ENCODE data around the gene CERS4.
"Not testable (repeated sequence)": the region's sequence is repeated elsewhere in the genome, so short reads cannot be mapped to it uniquely, and the experiment has no call there.

The CERS4 gene

GRCh38 chr19:8261347-8261746 lies 52.2 kb downstream of the CERS4 start:
- in situ Hi-C loops (cut with MboI; ENCODE audit: low sequenced_read_pairs), result loop anchor here (10.0 kb wide), 1 partner anchor 53 kb away; no protein-coding TSS in a partner anchor

GRCh38 chr19:8261881-8262280 lies 52.7 kb downstream of the CERS4 start:
- in situ Hi-C loops (cut with MboI; ENCODE audit: low sequenced_read_pairs), result loop anchor here (10.0 kb wide), 1 partner anchor 53 kb away; no protein-coding TSS in a partner anchor

DNA sequence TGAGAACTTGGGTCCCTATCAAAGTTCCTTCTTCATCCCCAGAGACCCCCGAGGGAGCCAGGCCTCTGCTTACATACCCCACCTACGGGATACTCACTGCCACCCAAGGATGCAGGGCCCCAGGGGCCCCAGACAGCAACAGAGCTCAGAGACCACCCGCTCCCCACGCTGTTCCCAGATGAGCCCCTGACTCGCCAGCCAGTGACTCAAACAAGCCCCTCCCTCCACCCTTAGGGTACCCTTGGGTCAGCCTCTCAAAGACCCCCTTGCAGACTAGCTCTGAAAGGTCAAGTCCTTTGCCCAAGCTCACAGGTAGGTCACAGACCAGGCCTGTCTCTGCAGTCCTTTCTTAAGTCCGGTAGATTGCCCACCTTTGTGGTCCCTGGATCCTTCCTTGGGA lies 53.3 kb downstream of the CERS4 start:
- in situ Hi-C loops (cut with MboI; ENCODE audit: low sequenced_read_pairs), result loop anchor here (10.0 kb wide), 1 partner anchor 52 kb away; no protein-coding TSS in a partner anchor

GRCh38 chr19:8264248-8264647 lies 55.1 kb downstream of the CERS4 start:
- in situ Hi-C loops (cut with MboI; ENCODE audit: low sequenced_read_pairs), result loop anchor here (10.0 kb wide), 1 partner anchor 51 kb away; no protein-coding TSS in a partner anchor

GRCh38 chr19:8265872-8266271 lies 56.7 kb downstream of the CERS4 start:
- in situ Hi-C loops (cut with MboI; ENCODE audit: low sequenced_read_pairs), result loop anchor here (10.0 kb wide), 1 partner anchor 49 kb away; no protein-coding TSS in a partner anchor

DNA sequence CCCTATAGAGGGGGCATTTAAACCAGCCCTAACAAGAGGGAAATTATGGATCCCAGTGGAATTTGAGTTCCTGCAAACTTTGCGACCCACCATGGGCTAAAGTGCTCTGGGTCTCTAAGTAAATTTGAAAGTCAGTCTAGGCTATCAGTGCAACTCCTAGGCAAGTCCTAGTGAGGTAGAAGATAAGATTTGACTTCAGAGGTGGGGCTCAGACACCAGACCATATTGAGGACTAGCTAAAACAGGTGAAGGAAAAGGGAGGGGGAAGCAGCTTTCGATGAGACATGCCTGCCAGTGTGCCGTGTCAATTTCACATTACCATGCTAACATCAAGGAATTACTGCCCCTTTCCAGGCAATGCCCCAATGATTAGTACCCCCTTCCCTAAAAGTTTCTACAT lies 60.6 kb downstream of the CERS4 start:
- in situ Hi-C loops (cut with MboI; ENCODE audit: low sequenced_read_pairs), result loop anchor here (10.0 kb wide), 1 partner anchor 45 kb away; no protein-coding TSS in a partner anchor

DNA sequence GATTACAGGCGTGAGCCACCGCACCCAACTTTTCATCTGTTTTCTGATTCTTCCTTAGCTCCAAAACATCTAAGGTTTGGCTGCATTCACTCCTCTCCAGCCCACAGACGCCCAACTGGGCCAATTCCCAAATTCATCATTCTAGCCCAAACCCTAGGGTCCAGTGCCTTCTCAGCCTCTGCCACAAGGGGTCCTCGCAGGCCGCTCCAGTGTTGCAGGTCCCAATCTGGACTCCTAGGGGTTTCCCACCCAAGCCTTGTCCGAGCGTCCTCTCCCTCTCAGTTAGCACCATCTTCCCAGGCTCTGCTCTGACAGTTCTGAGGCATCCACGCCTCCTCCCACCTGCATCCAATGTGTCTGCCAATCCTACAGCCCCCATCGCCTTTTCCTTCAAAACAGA lies 67.3 kb downstream of the CERS4 start:
- in situ Hi-C loops (cut with MboI; ENCODE audit: low sequenced_read_pairs), result not testable (repeated sequence)

- in situ Hi-C loops (cut with MboI; ENCODE audit: low sequenced_read_pairs), result not testable (repeated sequence)
Observed at GRCh38 chr19:8291337-8291736, 82.2 kb downstream of the CERS4 start.

DNA sequence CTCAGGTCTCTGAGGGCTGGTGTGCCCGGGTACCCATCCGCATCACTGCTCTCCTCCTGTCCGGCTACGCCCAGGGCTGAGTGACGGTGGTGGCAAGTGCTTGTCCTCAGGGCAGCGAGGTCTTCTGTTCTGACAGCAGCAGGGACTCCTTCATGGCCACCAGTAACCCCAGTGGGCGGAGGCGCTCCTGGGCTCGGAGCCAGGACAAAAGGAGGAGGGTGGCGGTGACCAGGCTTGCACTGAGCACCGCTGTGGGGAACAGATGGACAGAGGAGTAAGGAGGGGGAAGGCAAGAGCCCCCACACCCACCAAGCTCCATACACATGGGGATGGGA lies 93.2 kb downstream of the CERS4 start:
- in situ Hi-C loops (cut with MboI; ENCODE audit: low sequenced_read_pairs), result no loop called here

DNA sequence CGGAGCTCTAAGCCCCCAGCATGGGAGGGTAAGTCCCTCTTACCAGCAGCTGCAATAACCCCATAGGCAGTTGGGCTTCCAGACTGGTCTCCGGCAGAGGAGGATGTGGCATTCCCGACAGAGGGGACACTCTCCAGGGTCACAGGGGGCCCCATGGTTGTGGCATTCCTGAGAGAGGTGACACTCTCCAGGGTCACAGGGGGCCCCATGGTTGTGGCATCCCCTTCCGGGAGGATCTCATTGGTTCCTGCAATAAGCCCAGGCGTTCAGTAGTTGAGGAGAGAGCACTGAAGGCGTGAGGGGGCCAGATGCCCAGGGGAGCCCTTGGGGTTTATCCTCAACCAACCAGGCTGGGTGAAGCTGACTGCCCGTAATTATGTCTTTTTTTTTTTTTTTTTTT lies 93.6 kb downstream of the CERS4 start:
- in situ Hi-C loops (cut with MboI; ENCODE audit: low sequenced_read_pairs), result no loop called here

GRCh38 chr19:8304841-8305621 lies 95.9 kb downstream of the CERS4 start:
- in situ Hi-C loops (cut with MboI; ENCODE audit: low sequenced_read_pairs), result no loop called here

GRCh38 chr19:8305798-8306197 lies 96.6 kb downstream of the CERS4 start:
- in situ Hi-C loops (cut with MboI; ENCODE audit: low sequenced_read_pairs), result no loop called here

DNA sequence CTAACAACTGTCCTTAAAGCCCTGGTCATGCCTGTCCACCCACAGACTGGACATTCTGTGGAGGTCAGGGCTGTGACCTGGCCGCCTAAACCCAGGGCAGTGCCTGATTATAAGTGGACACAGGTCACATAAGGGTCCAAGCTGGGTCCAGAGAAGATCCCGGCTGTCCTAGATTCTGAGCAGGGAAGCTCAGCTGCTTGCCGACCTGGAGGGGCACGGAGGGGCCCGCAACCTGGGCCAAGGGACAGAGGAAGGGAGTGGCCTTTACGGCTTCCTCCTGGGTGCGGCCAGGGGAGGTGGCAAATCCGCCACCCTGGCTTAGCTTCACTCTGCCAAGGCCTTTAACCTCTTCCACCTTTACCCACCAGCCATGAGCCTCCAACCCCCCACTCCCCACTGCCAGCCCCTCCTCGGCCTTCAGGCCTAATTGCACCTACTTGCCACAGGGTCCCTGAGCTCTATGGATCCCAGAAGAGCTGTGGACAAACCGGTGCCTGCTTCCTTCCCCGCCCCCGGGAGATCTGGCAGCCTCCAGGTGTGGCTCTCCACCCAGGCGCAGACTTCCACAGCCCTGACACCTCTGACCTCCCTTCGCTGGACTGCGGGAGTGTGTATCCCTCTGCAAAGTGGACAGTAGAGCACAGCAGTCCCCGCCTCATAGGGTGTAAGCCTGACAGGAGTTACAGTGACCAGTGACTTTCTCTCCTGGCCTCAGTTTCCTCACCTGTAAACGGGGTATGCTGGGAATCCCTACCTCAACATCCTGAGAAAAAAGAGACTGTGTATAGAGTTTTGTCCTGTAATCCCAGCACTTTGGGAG lies 97.3 kb downstream of the CERS4 start:
- in situ Hi-C loops (cut with MboI; ENCODE audit: low sequenced_read_pairs), result no loop called here

- in situ Hi-C loops (cut with MboI; ENCODE audit: low sequenced_read_pairs), result no loop called here
Observed at GRCh38 chr19:8307400-8307964, 98.3 kb downstream of the CERS4 start.

- in situ Hi-C loops (cut with MboI; ENCODE audit: low sequenced_read_pairs), result no loop called here
Observed at GRCh38 chr19:8307965-8308866, 99.0 kb downstream of the CERS4 start, which contains the start of gene CD320. CD320 (minus strand) TSS chr19:8308358; CDS start chr19:8308290, 68 bp downstream.

GRCh38 chr19:8308891-8309291 lies 99.7 kb downstream of the CERS4 start:
- in situ Hi-C loops (cut with MboI; ENCODE audit: low sequenced_read_pairs), result no loop called here

- in situ Hi-C loops (cut with MboI; ENCODE audit: low sequenced_read_pairs), result loop anchor here (10.0 kb wide), 1 partner anchor 46 kb away; no protein-coding TSS in a partner anchor
Observed at GRCh38 chr19:8310342-8311055, 101.3 kb downstream of the CERS4 start.

GRCh38 chr19:8311461-8312260 lies 102.5 kb downstream of the CERS4 start:
- in situ Hi-C loops (cut with MboI; ENCODE audit: low sequenced_read_pairs), result loop anchor here (10.0 kb wide), 1 partner anchor 47 kb away; no protein-coding TSS in a partner anchor
